ENCODE measurements around the gene MAGOHB. TPM values are rescaled to one million over a fixed set of nuclear protein-coding genes. Genes with fewer than 3 reads are reported as not detected.

Gene MAGOHB
- total RNA-seq, 1 donor from 2014 or later = 39.6 TPM

- Mint-ChIP-seq H3K27me3 (peaks cover 22% of the 10 kb centered on the region), H3K27ac (no peak overlapping the region), H3K4me1 (ENCODE audit: unreplicated experiment) (no peaks in the 10 kb centered on the region), H3K4me3 (no peak overlapping the region), H3K36me3 (no peaks in the 10 kb centered on the region), H3K9me3 (no peaks in the 10 kb centered on the region)
- no peak for TF ChIP-seq CTCF (conservative IDR thresholded peaks at IDR 0.05)
- no peak for DNase-seq (ENCODE audit: extremely low spot score, unreplicated experiment)
These were observed 6.8 kb upstream of the MAGOHB start for GRCh38 chr12:10620078-10620779.

DNA sequence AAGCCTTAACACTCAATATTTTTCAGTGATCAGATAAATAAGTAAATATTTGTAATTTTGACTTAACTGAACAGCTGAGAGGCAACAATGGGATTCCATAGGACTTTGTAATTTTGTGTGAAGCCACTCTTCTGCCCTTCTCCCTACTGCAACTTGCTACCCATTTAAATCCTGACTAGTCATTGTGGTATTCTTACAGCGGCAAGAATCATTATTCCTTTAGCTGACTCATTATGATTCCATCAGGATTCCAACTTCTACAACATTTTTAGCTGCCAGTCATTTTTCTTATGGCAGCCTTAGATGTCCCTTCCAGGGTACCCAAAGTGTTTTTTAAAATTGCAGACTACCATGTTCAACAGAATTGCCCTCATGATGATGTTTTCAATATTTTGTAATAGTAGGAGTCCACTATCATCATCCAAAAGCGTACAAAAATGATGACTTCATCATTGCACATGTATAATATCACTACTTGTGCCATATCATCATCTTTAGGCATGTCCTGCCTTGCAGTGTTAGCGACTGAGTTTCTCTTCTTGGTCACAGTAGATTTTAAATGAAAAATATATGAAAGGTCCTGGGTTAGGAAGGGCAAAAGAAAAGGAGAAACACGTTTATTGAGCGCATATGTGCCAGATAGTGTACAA lies 5.1 kb upstream of the MAGOHB start:
- Mint-ChIP-seq H3K4me1 (ENCODE audit: unreplicated experiment) (peaks cover 4% of the 10 kb centered on the region), H3K27me3 (peaks cover 24% of the 10 kb centered on the region), H3K36me3 (peaks cover 3% of the 10 kb centered on the region), H3K27ac (no peak overlapping the region), H3K4me3 (no peak overlapping the region), H3K9me3 (no peaks in the 10 kb centered on the region)
- DNase-seq (ENCODE audit: extremely low spot score, unreplicated experiment) = no peak
- no peak for TF ChIP-seq CTCF (conservative IDR thresholded peaks at IDR 0.05)

DNA sequence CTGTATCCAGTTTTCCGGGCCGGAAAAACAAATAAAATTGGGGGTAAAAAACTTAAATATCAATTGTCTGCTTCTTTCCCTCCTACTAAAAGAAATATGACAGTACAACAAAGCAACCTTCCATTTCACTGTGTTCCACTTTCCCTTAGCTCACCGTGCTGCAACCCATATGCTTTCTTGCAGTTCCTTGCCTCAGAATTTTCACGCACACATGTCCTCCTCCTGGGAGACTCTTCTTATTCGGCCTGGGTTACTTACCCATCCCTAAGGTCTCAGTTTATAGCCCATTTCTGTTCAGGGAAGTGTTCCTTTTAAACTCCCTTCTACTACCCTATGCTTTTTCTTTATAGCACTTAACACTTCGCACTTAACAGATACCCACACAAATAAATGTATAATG lies 4.5 kb upstream of the MAGOHB start:
- H3K4me1 Mint-ChIP-seq (ENCODE audit: unreplicated experiment) = peaks cover 4% of the 10 kb centered on the region
- no peak overlapping the region for H3K4me3 Mint-ChIP-seq
- peaks cover 7% of the 10 kb centered on the region for H3K36me3 Mint-ChIP-seq
- no peak for DNase-seq (ENCODE audit: extremely low spot score, unreplicated experiment)
- peaks cover 28% of the 10 kb centered on the region for H3K27me3 Mint-ChIP-seq
- H3K9me3 Mint-ChIP-seq = no peaks in the 10 kb centered on the region
- TF ChIP-seq CTCF (conservative IDR thresholded peaks at IDR 0.05) = no peak
- no peak overlapping the region for H3K27ac Mint-ChIP-seq

DNA sequence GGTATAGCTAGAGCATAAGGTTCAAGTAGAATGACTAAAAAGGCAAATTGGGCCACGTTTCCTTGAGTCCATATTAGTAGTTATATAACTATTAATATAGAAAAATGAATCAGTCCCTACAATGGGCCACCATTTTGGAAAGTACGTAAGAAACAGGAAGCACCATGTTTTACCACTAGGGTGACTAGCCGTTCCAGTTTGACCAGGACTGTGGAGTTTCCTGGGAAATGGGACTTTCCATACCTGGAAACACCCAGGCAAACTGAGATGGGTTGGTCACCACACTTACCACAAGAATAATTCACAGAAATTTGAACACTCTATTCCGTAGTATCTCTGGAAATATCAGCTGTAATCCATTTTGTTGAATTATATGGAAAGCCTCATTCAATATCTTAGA lies 2.1 kb upstream of the MAGOHB start:
- Mint-ChIP-seq H3K4me1 (ENCODE audit: unreplicated experiment) (peaks cover 8% of the 10 kb centered on the region), H3K27ac (peak overlapping the region; percentile 53), H3K27me3 (peaks cover 22% of the 10 kb centered on the region), H3K4me3 (peak overlapping the region; percentile 63), H3K36me3 (peaks cover 16% of the 10 kb centered on the region), H3K9me3 (no peaks in the 10 kb centered on the region)
- TF ChIP-seq CTCF (conservative IDR thresholded peaks at IDR 0.05) = no peak
- DNase-seq (ENCODE audit: extremely low spot score, unreplicated experiment) = no peak

GRCh38 chr12:10614056-10614370 lies 604 bp upstream of the MAGOHB start:
- no peak for DNase-seq (ENCODE audit: extremely low spot score, unreplicated experiment)
- peak overlapping the region; percentile 100 for H3K4me3 Mint-ChIP-seq
- peak overlapping the region; percentile 100 for H3K27ac Mint-ChIP-seq
- peaks cover 8% of the 10 kb centered on the region for H3K27me3 Mint-ChIP-seq
- TF ChIP-seq CTCF (conservative IDR thresholded peaks at IDR 0.05) = no peak
- H3K36me3 Mint-ChIP-seq = peaks cover 20% of the 10 kb centered on the region
- peaks cover 8% of the 10 kb centered on the region for H3K4me1 Mint-ChIP-seq (ENCODE audit: unreplicated experiment)
- no peaks in the 10 kb centered on the region for H3K9me3 Mint-ChIP-seq
